NCI-H2029 treated with DMSO at 0.1 percent for 48 hours (cell line): ENCODE results near the gene PSD4.

ENCODE experiments used
- DNase-seq: peaks from one replicate; lab custom pipeline; 2025; lab: John Stamatoyannopoulos, UW

Gene PSD4

DNA sequence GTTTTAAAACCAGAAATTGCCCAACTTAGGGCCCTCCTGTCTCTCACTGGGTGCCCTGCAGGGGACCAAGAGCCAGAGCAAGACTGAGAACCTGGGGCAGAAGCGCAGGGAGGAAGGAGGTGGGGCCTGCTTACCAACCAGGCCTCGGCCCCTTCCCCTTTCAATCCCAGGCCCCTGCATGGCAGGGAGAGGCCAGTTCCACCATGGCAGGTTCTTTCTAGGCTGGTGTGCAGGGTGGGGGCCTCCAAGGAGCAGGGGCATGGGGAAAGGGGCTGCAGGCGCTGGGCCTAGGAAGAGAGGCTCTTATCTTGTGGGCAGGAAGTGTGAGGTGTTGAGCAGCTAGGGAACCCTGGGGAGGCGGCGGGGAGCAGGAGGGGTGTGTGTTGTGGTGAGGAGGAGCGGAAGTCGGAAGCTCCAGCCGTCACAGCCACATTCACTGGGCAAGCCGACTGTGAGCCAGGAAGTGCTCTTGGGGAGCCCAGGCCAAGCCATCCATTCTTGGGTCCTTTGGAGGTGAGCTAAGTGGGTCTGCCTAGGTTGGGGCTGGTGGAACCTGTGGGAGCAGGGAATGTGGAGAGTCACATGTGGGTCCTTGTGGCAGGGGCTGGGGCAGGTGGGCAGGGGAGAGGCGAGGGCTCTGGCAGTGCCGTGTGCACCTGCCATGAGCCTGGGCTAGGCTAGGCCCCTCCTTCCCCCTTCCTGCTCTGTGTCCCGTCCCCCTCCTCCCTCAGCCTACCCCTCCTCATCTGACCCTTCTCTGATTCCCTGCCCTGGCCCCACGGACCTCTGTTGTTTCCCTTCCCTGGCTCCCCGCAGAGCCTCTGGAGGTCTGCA is at the start of gene PSD4:
TSS of gene PSD4 (plus strand) at position 430 of the 834 bp plus-strand sequence. CDS start 8,486 bp downstream, outside the sequence.
- DNase-seq = no peak

DNA sequence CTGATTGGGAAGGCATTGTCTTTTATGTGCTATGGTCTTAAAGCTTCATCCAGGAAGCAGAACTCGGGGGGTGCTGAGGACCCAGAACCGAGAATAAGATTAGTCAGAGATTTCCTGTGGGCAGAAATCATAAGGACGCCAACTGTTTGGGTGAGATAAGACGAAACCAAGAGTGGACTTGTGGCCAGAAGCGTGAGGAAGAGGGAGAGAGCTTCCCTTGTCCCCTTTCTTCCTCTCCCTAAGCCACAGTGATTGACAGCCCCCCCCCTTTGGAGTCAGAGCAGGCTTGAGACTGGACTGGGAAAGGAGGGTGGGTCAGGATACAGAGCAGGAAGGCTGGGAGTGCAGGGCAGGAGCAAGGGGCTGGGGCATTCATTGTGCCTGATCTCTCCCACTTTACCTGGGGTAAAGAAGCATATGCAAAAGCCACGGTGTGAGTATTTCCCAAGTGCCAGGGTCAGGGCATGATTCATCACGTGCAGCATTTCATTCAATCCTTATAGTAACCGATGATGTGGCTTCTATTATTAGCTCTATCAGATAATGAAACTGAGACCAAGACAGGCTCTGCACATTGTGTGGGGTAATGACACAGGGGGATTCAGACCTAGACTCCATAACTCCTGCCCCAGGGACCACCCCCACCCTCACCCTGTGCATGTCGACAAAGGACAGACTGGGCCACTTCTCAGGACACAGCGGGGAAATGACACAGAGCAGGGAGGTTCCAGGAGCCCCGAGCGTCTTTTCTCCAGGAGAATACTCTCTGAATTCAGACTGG is 49.4 kb upstream of the PSD4 start:
- DNase-seq = no peak

DNA sequence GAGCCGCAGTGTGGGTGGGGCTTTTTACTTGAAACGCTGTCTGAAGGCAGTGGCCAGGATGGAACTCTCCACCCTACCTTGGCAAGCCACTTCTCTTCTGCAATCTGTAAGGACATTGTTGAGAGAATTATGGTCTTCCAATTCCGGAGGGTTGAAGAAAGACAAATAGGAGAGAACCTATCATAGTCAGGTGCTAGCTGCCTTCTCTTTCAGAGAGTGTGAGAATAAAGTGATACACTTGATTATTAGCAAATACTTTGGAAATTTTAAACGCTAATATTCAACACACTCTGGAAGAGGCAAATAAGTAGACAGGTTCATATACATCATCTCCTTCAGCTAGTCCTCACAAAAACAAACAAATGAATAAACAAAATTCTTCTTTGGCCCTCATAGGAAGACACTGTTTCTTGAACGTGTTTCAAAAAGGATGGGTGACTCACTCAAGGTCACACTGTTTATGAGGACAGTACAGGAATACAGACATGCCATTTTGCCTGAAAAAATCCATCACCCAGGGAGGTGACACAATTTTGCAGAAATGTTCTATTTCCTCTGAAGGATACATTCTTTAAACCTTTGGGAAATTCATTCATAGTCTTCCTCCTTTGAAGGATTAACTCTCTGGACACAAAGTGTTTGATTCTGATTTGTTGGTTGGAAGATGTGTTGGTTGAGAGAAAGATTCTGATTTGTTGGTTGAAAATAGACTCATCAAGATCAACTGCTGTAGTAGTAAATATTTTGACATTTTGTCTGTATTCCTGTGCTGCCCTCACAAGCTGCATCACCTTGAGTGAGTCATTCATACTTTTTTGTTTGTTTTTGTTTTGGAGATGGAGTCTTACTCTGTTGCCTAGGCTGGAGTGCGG is 48.6 kb upstream of the PSD4 start:
- no peak for DNase-seq

DNA sequence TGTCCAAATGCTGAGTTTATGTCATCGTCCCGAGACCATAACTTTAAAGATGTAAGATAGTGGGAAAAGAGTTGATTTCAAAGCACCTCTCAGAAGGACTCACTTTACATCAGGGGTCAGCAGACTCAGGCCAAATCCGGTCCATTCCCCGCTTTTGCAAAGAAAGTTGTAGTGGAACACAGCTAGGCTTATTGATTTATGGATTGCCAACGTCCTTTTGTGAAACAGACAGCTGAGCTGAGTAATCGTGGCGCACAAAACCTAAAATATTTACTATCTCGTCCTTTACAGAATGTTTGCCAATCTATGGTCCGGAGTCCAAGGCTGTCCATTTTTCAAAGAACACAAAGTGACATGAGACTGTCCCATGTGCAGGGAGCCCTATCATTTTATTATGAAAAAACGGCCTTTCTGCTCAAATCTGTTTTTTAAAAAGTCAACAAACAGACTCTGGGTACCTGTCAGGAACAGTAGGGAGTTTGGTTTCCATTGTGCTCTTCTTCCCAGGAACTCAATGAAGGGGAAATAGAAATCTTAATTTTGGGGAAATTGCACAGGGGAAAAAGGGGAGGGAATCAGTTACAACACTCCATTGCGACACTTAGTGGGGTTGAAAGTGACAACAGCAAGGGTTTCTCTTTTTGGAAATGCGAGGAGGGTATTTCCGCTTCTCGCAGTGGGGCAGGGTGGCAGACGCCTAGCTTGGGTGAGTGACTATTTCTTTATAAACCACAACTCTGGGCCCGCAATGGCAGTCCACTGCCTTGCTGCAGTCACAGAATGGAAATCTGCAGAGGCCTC is 46.7 kb upstream of the PSD4 start, which contains the start of gene IL1RN:
TSS of gene IL1RN (plus strand) at position 754 of the 801 bp plus-strand sequence. CDS start at position 781, 27 bp downstream.
- no peak for DNase-seq

DNA sequence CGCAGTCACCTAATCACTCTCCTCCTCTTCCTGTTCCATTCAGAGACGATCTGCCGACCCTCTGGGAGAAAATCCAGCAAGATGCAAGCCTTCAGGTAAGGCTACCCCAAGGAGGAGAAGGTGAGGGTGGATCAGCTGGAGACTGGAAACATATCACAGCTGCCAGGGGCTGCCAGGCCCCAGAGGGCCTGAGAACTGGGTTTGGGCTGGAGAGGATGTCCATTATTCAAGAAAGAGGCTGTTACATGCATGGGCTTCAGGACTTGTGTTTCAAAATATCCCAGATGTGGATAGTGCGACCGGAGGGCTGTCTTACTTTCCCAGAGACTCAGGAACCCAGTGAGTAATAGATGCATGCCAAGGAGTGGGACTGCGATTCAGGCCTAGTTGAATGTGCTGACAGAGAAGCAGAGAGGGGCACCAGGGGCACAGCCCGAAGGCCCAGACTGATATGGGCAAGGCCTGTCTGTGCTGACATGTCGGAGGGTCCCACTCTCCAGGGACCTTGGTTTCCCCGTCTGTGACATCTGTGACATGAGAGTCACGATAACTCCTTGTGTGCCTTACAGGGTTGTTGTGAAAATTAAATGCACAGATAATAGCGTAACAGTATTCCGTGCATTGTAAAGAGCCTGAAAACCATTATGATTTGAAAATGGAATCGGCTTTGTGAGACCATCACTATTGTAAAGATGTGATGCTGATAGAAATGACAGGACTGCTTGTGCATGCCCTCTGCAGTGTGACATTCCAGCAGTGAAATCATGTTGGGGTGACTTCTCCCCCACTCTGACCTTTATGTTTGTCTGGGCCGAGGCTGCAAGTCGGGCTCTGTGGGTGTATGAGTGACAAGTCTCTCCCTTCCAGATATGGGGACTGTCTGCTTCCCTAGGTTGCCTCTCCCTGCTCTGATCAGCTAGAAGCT is 45.9 kb upstream of the PSD4 start:
- no peak for DNase-seq

DNA sequence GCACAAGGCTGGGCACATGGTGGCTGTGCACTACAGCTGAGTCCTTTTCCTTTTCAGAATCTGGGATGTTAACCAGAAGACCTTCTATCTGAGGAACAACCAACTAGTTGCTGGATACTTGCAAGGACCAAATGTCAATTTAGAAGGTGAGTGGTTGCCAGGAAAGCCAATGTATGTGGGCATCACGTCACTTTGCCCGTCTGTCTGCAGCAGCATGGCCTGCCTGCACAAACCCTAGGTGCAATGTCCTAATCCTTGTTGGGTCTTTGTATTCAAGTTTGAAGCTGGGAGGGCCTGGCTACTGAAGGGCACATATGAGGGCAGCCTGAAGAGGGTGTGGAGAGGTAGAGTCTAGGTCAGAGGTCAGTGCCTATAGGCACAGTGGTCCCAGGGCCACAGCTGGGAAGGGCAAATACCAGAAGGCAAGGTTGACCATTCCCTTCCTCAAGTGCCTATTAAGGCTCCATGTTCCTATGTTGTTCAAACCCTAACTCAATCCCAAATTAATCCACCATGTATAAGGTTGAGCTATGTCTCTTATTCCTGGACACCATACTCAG is 44.2 kb upstream of the PSD4 start:
- no peak for DNase-seq

DNA sequence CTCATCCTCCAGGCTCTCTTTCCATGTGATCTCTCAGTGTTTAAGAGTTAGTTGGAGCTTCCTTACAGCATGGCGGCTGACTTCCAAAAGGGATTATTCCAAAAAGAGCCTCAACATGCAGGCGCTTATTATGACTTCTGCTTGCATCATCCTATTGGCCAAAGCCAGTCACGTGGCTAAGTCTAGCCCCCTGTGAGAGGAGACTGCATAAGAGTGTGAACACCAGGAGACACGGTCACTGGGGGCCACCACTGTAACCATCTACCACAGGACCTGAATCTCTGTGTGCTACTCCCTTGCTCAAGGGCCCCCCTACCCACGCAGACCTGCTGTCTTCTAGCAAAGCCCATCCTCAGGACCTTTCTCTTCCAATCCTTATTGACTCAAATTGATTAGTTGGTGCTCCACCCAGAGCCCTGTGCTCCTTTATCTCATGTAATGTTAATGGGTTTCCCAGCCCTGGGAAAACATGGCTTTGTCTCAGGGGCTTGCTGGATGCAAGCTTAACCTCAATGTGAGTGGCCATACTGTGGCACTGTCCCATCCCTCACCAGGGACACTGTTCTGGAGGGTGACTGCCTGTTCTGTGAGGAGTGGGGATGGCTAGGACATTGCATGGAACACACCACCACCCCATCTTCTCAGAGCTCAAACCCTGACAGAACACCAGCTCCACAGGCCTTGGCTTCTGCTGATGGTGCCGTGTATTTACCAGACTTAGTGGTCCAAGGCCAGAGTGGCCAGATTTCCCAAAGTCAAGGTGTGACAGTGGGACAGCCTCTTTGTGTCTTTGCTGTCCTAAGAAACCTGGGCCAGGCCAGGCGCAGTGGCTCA is 42.2 kb upstream of the PSD4 start:
- DNase-seq = no peak

DNA sequence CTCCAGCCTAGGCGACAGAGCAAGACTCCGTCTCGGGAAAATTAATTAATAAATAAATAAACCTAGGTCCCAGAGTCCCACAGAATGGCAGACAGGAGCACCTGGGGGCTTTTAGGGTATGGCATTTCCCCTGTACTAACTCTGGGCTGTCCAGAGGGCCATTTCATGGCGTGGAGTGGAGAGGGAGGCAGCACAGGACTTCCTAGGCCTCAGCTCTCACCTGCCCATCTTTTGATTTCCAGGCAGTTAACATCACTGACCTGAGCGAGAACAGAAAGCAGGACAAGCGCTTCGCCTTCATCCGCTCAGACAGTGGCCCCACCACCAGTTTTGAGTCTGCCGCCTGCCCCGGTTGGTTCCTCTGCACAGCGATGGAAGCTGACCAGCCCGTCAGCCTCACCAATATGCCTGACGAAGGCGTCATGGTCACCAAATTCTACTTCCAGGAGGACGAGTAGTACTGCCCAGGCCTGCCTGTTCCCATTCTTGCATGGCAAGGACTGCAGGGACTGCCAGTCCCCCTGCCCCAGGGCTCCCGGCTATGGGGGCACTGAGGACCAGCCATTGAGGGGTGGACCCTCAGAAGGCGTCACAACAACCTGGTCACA is 41.3 kb upstream of the PSD4 start:
- DNase-seq = no peak

DNA sequence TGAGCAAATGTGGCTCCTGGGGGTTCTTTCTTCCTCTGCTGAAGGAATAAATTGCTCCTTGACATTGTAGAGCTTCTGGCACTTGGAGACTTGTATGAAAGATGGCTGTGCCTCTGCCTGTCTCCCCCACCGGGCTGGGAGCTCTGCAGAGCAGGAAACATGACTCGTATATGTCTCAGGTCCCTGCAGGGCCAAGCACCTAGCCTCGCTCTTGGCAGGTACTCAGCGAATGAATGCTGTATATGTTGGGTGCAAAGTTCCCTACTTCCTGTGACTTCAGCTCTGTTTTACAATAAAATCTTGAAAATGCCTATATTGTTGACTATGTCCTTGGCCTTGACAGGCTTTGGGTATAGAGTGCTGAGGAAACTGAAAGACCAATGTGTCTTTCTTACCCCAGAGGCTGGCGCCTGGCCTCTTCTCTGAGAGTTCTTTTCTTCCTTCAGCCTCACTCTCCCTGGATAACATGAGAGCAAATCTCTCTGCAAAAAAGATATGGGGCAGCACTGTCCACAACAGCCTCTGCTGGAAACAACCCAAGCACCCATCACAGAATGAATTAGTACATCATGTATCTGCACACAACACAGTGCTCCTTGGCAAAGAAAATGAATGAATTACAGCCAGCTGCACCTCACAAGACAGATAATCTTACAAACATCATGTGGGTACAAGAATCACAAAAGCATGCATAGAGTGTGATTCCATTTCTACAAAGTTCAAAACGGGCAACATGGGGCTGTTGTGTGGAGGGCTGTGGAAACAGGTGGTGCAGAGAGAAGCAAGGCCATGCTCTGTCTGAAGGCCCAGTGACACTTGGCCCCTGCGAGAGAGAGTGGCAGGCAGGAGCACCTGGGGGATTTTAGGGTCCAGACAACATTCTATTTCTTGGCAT is 39.8 kb upstream of the PSD4 start:
- no peak for DNase-seq

DNA sequence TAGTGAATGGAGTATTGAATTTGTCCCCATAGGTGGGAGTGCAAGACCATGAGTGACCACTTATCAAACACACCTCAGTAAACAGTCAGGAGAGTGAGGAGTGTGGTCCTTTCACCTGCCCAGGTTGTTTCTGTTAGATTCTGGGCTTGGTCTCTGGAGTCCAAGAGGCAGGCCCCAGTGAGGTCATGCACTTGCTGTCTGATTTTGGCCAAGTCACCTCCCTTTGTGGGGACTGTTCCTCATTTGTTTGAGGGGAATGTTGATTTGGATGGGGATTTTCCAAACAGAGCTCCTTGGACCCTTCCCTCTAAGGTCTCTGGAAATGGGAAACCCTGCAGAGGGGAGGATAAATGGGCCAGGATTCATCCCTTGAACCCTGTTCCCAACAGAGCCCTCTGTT is 39.1 kb upstream of the PSD4 start:
- DNase-seq = no peak

DNA sequence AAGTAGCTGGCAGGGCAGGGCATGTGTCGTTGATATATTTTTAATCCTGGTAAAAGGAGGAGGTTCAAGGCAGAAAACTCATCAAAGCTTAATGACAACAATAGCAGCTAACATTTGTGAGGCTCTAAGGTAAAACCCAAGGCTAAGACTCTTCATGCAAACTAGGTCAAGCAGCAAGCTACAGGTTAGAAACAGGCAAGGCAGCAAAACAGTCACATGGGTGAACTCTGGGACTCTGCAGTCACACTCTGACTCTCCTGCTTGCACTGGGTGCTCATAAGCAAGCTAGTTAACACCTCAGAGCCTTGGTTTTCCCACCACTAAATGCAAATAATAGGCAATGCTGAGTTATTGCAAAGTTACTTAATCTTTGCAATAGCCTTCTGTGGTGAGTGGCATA is 38.5 kb upstream of the PSD4 start:
- DNase-seq = no peak

DNA sequence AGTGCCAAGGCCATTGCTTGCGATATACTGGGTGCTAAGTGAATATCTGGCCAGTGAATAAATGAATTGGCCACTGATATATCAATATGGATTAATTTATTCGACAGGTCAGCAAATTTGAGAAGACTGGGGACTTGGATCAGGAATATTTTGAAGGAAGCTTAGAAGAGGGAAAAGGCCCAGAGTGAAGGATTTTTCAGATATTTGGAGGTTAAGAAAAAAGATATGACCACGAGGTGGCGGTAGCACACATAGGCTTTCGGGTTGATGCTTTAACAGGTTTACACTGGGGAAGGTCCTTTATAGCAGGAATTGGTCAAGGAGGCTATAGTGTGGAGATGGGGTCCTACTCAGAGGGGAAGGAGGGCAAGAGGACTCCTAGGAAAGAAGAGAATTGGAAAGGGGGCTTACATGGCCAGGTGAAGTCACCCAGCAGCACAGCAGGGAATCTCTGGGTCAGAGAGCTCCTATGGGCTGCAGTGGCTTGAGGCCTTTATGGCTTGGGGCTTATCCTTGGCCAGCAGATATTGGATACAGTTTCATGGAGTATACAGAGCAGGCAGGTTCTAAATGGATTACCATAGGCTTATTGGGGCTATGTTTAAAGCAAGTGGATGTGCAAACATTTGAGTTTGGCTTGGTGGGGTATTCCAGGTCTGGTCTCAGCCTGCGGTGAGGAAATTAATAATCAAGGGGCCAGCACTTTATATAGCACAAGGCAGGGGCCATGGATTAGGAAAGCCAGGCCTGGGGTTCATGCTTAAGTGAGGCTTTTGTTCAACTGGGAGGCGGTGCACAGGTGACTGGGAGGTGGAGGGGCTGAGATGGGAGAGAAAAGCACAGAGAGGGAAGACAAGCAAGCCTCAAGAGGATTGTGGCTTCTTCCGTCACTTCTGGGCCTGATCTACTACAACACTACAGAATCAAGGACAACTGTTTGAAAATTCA is 36.7 kb upstream of the PSD4 start:
- DNase-seq = peak; percentile 46

DNA sequence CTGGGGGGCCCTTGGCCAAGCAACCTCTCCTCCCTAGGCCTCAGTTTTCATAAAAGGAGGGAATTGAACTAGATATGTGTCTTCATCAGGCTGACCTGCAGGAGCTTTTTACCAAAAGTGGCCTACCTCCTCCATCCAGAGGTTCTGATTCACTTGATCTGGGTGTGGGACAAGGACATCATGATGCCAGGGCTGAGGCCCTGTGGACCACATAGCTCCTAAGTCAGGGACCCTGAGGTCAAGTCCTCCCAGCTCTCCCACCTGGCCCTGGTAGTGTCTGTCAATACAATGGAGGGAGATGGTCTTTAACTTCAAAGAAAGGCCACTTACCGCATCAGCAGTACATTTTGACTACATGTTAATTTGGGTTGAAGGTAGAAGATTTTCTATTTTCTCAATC is 35.9 kb upstream of the PSD4 start:
- no peak for DNase-seq

DNA sequence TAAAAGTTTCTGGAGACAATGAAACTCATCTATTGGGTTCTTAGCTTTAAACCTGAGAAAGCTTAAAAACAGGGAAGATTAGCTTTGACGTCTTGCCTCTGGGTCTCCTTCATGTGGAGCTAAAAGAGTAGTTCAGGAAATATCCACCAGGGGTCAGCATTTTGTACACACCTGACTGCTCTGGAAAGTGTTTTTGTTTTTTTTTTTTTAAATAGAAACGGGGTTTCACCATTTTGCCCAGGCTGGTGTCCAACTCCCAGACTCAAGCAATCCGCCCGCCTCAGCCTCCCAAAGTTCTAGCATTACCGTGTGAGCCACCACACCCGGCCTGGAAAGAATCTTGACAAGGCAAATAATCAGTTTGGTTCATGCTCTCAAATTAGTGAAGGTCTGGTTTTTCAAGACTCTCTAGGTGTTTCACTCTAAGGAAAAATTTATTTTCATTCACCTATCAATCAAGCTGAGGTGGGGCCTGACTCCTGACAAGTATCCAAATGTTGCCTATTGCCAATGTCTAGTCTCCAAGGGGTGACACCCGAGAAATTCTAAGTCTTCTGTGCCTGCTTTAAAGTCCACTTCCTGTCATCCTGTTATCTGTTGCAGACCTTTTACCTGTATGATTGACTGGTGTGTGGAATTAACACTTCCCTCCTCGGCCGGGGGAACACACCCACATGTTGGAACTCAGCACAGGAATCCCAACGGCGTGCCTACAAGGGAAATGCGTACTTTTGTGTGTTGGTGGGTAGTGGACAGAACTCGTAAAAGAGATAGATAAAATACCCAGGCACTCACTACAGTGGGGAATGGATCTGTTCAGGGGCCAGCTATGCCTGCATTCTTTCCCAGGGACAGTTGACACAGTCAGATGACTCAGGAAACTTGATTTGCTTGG is 35.1 kb upstream of the PSD4 start:
- DNase-seq = peak; percentile 49

DNA sequence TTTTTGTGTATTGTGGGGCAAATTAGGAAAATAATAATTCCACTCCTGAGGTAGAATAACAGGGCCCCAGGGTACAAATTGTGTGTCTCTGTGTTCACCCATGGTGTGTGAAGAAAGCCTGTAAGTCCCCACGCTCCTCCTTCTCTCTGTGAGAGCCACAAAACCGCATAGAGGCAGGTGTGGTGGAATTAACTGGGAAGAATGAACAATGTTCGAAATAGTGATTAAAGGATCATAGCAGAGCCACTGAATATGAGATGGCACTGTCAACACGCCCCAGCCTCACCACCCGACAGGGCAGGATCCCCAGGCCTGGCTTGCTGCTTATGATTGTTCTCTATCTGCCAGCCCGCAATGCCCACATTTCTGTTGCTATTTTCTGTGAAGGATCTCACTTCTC is 32.3 kb upstream of the PSD4 start:
- no peak for DNase-seq
